Measurements from ENCODE around the gene GRIK3. TPM values are rescaled to one million over a fixed set of nuclear protein-coding genes. Genes with fewer than 3 reads are reported as not detected.

GRIK3 gene
- total RNA-seq, 1 donor from 2014 or later = not detected

GRCh38 chr1:37015713-37016112 lies 18.6 kb downstream of the GRIK3 start:
- no peak for DNase-seq (ENCODE audit: low read depth, low spot score)

- no peak for DNase-seq (ENCODE audit: low read depth, low spot score)
Measured at GRCh38 chr1:37012226-37012625, 22.1 kb downstream of the GRIK3 start.

- DNase-seq (ENCODE audit: low read depth, low spot score) = no peak
Measured at GRCh38 chr1:37010011-37010410, 24.3 kb downstream of the GRIK3 start.

- DNase-seq (ENCODE audit: low read depth, low spot score) = no peak
Measured at GRCh38 chr1:37009521-37009920, 24.8 kb downstream of the GRIK3 start.

- DNase-seq (ENCODE audit: low read depth, low spot score) = no peak
Measured at GRCh38 chr1:37006132-37006868, 28.0 kb downstream of the GRIK3 start.

GRCh38 chr1:37002898-37003297 lies 31.4 kb downstream of the GRIK3 start:
- no peak for DNase-seq (ENCODE audit: low read depth, low spot score)

GRCh38 chr1:37001703-37002102 lies 32.6 kb downstream of the GRIK3 start:
- DNase-seq (ENCODE audit: low read depth, low spot score) = no peak

- no peak for DNase-seq (ENCODE audit: low read depth, low spot score)
Measured at GRCh38 chr1:36996106-36996505, 38.2 kb downstream of the GRIK3 start.

GRCh38 chr1:36994868-36995267 lies 39.4 kb downstream of the GRIK3 start:
- no peak for DNase-seq (ENCODE audit: low read depth, low spot score)

GRCh38 chr1:36994294-36994693 lies 40.0 kb downstream of the GRIK3 start:
- no peak for DNase-seq (ENCODE audit: low read depth, low spot score)

GRCh38 chr1:36992139-36992943 lies 42.0 kb downstream of the GRIK3 start:
- no peak for DNase-seq (ENCODE audit: low read depth, low spot score)

GRCh38 chr1:36991551-36991950 lies 42.8 kb downstream of the GRIK3 start:
- DNase-seq (ENCODE audit: low read depth, low spot score) = no peak

GRCh38 chr1:36990928-36991327 lies 43.4 kb downstream of the GRIK3 start:
- DNase-seq (ENCODE audit: low read depth, low spot score) = no peak

GRCh38 chr1:36989241-36989640 lies 45.1 kb downstream of the GRIK3 start:
- no peak for DNase-seq (ENCODE audit: low read depth, low spot score)

GRCh38 chr1:36988741-36989193 lies 45.5 kb downstream of the GRIK3 start:
- no peak for DNase-seq (ENCODE audit: low read depth, low spot score)

GRCh38 chr1:36988321-36988720 lies 46.0 kb downstream of the GRIK3 start:
- DNase-seq (ENCODE audit: low read depth, low spot score) = no peak

- DNase-seq (ENCODE audit: low read depth, low spot score) = no peak
Measured at GRCh38 chr1:36987276-36987675, 47.0 kb downstream of the GRIK3 start.

- no peak for DNase-seq (ENCODE audit: low read depth, low spot score)
Measured at GRCh38 chr1:36986241-36986985, 47.9 kb downstream of the GRIK3 start.

GRCh38 chr1:36984675-36985074 lies 49.6 kb downstream of the GRIK3 start:
- no peak for DNase-seq (ENCODE audit: low read depth, low spot score)

- DNase-seq (ENCODE audit: low read depth, low spot score) = no peak
Measured at GRCh38 chr1:36984026-36984425, 50.3 kb downstream of the GRIK3 start.

- DNase-seq (ENCODE audit: low read depth, low spot score) = no peak
Measured at GRCh38 chr1:36982709-36983108, 51.6 kb downstream of the GRIK3 start.

Measured in pulmonary artery endothelial cell (primary cell).